Embryonic facial prominence (tissue), 1 donor: Measurements from ENCODE around the gene C16orf92.

Source experiments
- DNase-seq: peaks from one replicate; pipeline ENCODE4 v3.0.0-alpha.2; 2016; ENCODE audit errors: extremely low spot score

Gene C16orf92

GRCh38 chr16:30060346-30060745 lies 37.3 kb downstream of the C16orf92 start:
- no peak for DNase-seq

- no peak for DNase-seq
These were observed 38.0 kb downstream of the C16orf92 start for GRCh38 chr16:30060836-30061554.

GRCh38 chr16:30063278-30063892 lies 40.4 kb downstream of the C16orf92 start:
- DNase-seq, result no peak

GRCh38 chr16:30063893-30064728 lies 41.1 kb downstream of the C16orf92 start:
- no peak for DNase-seq

GRCh38 chr16:30064729-30065101 lies 41.7 kb downstream of the C16orf92 start:
- DNase-seq, result no peak

- peak; percentile 93 for DNase-seq
These were observed 42.3 kb downstream of the C16orf92 start, which contains the start of gene ALDOA for GRCh38 chr16:30065102-30065942. Gene ALDOA (plus strand): TSS chr16:30065760. CDS start chr16:30066898, 1,138 bp downstream.

- no peak for DNase-seq
These were observed 43.2 kb downstream of the C16orf92 start for GRCh38 chr16:30065943-30066760.

GRCh38 chr16:30066761-30067583 lies 44.0 kb downstream of the C16orf92 start:
- DNase-seq, result no peak

- no peak for DNase-seq
These were observed 44.6 kb downstream of the C16orf92 start for GRCh38 chr16:30067584-30067916.

- DNase-seq, result no peak
These were observed 45.3 kb downstream of the C16orf92 start for GRCh38 chr16:30068333-30068732.

GRCh38 chr16:30068750-30069610 lies 46.0 kb downstream of the C16orf92 start:
- no peak for DNase-seq

- DNase-seq, result no peak
These were observed 46.8 kb downstream of the C16orf92 start for GRCh38 chr16:30069611-30070462.

GRCh38 chr16:30070490-30070889 lies 47.5 kb downstream of the C16orf92 start:
- no peak for DNase-seq
